ENCODE measurements around the gene ARID1B. TPM values are rescaled to one million over a fixed set of nuclear protein-coding genes. Genes with fewer than 3 reads are reported as not detected.

The ARID1B gene
- total RNA-seq, 1 experiment from 2014 or later: 35.6 TPM

DNA sequence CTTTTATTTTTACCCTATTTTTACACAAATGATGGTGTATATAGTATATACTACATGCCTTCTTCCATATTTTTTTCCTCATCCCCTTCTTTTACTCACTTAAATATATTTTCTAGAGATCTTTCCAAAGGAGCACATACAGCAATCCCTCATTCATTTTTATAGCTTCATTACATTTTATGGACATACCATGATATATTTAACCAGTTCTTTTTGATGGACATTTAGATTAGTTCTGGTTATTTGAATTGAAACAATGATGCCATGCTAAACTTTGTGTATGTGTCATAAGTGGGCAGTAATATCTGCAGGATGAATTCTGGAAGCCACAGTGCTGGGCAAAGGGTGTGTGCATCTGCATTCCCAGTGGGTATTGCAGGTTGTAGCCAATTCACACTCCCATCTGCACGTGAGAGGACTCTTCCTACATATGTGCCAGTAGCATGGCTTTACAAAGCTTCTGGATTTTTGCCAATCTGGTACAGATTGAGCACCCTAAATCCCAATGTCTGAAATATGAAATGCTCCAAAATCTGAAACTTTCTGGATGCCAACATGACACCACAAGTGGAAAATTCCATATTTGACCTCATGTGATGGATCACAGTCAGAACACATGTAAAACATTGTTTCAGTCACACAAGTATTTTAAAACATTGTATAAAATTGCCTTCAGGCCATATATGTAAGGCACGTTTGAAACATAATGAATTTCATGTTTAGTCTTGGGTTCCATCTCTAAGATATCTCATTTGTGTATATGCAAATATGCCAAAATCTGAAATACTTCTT is 127.2 kb downstream of the ARID1B start:
- no peaks in the 10 kb centered on the region; the same call in 1 of the 2 replicates for H4K20me1 ChIP-seq (ENCODE audit: insufficient read depth)
- no peaks in the 10 kb centered on the region for H3K27me3 ChIP-seq (ENCODE audit: insufficient read depth, low read length)
- no peaks in the 10 kb centered on the region for H3K4me1 ChIP-seq (ENCODE audit: control insufficient read depth in 1 of 2, insufficient read depth in 2 of 2, low read length in 2 of 2)
- H3K27ac ChIP-seq (ENCODE audit: low read depth, low read length): no peak overlapping the region
- ChIA-PET POLR2A (no interaction called here), RAD21 (ENCODE audit: low non-redundant PET in 1 of 2, low total read pairs in 2 of 2, uncharacterized antibody in 2 of 2, unreplicated experiment in 2 of 2) (no interaction called here), CTCF (no interaction called here)
- H3K9ac ChIP-seq (ENCODE audit: low read length): no peak overlapping the region
- H3K9me3 ChIP-seq (ENCODE audit: control insufficient read depth in 1 of 2, insufficient read depth in 1 of 2, low read depth in 1 of 2, low read length in 2 of 2): no peaks in the 10 kb centered on the region
- no peaks in the 10 kb centered on the region for H3K9me2 ChIP-seq (ENCODE audit: insufficient read depth)
- no peak overlapping the region for H3K4me2 ChIP-seq (ENCODE audit: low read length)
- ATAC-seq (no peak), DNase-seq (ENCODE audit: low read depth, low spot score) (no peak)
- H3K79me2 ChIP-seq (ENCODE audit: insufficient read depth, low read length): peaks cover 14% of the 10 kb centered on the region; the same call in 1 of the 2 replicates
- no peak overlapping the region for H3K4me3 ChIP-seq (replicated peaks in 1 of 2; ENCODE audit: low read depth in 1 of 2, low read length in 2 of 2)
- intact Hi-C loops (cut with micrococcal nuclease): no loop called here
- H2AFZ ChIP-seq (ENCODE audit: low read depth, low read length, poor library complexity, severe bottlenecking): no peak overlapping the region
- TF ChIP-seq EGR1 (IDR thresholded peaks at IDR 0.05; ENCODE audit: low read depth) (no peak), JUND (IDR thresholded peaks at IDR 0.05) (no peak), EZH2phosphoT487 (IDR thresholded peaks at IDR 0.05; ENCODE audit: borderline replicate concordance) (no peak), TCF7L2 (IDR thresholded peaks at IDR 0.05; ENCODE audit: borderline replicate concordance, extremely low read depth, insufficient read depth, insufficient read length) (no peak), FOSL1 (IDR thresholded peaks at IDR 0.05; ENCODE audit: low read depth) (no peak), RAD21 (IDR thresholded peaks at IDR 0.05; ENCODE audit: low read depth) (no peak), ELF1 (IDR thresholded peaks at IDR 0.05; ENCODE audit: borderline replicate concordance, low read depth) (no peak), EZH2 (IDR thresholded peaks at IDR 0.05) (no peak)
- TF ChIP-seq, protein P1, sequence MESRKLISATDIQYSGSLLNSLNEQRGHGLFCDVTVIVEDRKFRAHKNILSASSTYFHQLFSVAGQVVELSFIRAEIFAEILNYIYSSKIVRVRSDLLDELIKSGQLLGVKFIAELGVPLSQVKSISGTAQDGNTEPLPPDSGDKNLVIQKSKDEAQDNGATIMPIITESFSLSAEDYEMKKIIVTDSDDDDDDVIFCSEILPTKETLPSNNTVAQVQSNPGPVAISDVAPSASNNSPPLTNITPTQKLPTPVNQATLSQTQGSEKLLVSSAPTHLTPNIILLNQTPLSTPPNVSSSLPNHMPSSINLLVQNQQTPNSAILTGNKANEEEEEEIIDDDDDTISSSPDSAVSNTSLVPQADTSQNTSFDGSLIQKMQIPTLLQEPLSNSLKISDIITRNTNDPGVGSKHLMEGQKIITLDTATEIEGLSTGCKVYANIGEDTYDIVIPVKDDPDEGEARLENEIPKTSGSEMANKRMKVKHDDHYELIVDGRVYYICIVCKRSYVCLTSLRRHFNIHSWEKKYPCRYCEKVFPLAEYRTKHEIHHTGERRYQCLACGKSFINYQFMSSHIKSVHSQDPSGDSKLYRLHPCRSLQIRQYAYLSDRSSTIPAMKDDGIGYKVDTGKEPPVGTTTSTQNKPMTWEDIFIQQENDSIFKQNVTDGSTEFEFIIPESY (IDR thresholded peaks at IDR 0.05; ENCODE audit: extremely low read depth, insufficient replicate concordance, low read length): no peak
- TF ChIP-seq, protein P2, sequence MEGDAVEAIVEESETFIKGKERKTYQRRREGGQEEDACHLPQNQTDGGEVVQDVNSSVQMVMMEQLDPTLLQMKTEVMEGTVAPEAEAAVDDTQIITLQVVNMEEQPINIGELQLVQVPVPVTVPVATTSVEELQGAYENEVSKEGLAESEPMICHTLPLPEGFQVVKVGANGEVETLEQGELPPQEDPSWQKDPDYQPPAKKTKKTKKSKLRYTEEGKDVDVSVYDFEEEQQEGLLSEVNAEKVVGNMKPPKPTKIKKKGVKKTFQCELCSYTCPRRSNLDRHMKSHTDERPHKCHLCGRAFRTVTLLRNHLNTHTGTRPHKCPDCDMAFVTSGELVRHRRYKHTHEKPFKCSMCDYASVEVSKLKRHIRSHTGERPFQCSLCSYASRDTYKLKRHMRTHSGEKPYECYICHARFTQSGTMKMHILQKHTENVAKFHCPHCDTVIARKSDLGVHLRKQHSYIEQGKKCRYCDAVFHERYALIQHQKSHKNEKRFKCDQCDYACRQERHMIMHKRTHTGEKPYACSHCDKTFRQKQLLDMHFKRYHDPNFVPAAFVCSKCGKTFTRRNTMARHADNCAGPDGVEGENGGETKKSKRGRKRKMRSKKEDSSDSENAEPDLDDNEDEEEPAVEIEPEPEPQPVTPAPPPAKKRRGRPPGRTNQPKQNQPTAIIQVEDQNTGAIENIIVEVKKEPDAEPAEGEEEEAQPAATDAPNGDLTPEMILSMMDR (IDR thresholded peaks at IDR 0.05 in 2 of 3, conservative IDR thresholded peaks at IDR 0.05 in 1 of 3; ENCODE audit: borderline replicate concordance in 1 of 3, insufficient read depth in 1 of 3, low read depth in 2 of 3, low read length in 2 of 3): no peak
- TSS peak; percentile 25 for BruUV-seq (replicated peaks)
- no peaks in the 10 kb centered on the region for H3K36me3 ChIP-seq (ENCODE audit: control insufficient read depth in 1 of 2, insufficient read depth in 2 of 2, low read length in 2 of 2)
